Trophoblast cell (in vitro differentiated cells and primary cell): ENCODE results near the gene SP4.
A peak's percentile ranks its signal among the peaks of the same experiment; 100 is the strongest.

Experiments used
- DNase-seq, 2 donors: peaks; one replicate each; pipeline ENCODE4 v3.0.0-alpha.2; 2016
- H2AFZ ChIP-seq: 2 replicates; pipeline ENCODE4 v1.6.1; 2013; ENCODE audit warnings: low read length, moderate library complexity, mild to moderate bottlenecking; ENCODE audit not compliant: insufficient read depth, poor library complexity
- H2AK5ac ChIP-seq: 2 replicates; pipeline ENCODE4 v1.6.1; 2013; ENCODE audit warnings: mild to moderate bottlenecking, low read length
- H2BK120ac ChIP-seq: 2 replicates; pipeline ENCODE4 v1.6.1; 2013; ENCODE audit warnings: low read length, mild to moderate bottlenecking, moderate library complexity; ENCODE audit not compliant: insufficient read depth, poor library complexity
- H2BK12ac ChIP-seq: 2 replicates; pipeline ENCODE4 v1.6.1; 2013; ENCODE audit warnings: mild to moderate bottlenecking, low read length, moderate library complexity
- H2BK5ac ChIP-seq: 2 replicates; pipeline ENCODE4 v1.6.1; 2013; ENCODE audit warnings: low read length, low read depth, moderate library complexity, mild to moderate bottlenecking; ENCODE audit not compliant: poor library complexity
- H3K14ac ChIP-seq: 2 replicates; pipeline ENCODE4 v1.6.1; 2013; ENCODE audit warnings: mild to moderate bottlenecking, low read length
- H3K18ac ChIP-seq: 2 replicates; pipeline ENCODE4 v1.6.1; 2013; ENCODE audit warnings: mild to moderate bottlenecking, low read length
- H3K23ac ChIP-seq: 2 replicates; pipeline ENCODE4 v1.6.1; 2013; ENCODE audit warnings: low read length
- H3K27ac ChIP-seq: 2 replicates; pipeline ENCODE4 v1.5.1; 2013; ENCODE audit warnings: low read depth, mild to moderate bottlenecking, inconsistent platforms, low read length, moderate library complexity
- H3K27me3 ChIP-seq: 2 replicates; pipeline ENCODE4 v1.6.1; 2013; ENCODE audit warnings: inconsistent platforms, mild to moderate bottlenecking, low read length, moderate library complexity; ENCODE audit not compliant: insufficient read depth
- H3K36me3 ChIP-seq, 2 experiments: 1 replicate in 1 of 2; 2 replicates in 1 of 2; pipeline ENCODE4 v1.6.1; 2013; ENCODE audit warnings: low read length in 2 of 2, mild to moderate bottlenecking in 2 of 2, moderate library complexity in 1 of 2; ENCODE audit not compliant: insufficient read depth in 2 of 2, control insufficient read depth in 1 of 2
- H3K4ac ChIP-seq: 2 replicates; pipeline ENCODE4 v1.6.1; 2013; ENCODE audit warnings: low read depth, mild to moderate bottlenecking, low read length, moderate library complexity
- H3K4me1 ChIP-seq, 2 experiments: 1 replicate in 1 of 2; 2 replicates in 1 of 2; pipeline ENCODE4 v1.6.1; 2013; ENCODE audit warnings: low read length in 2 of 2, mild to moderate bottlenecking in 2 of 2, moderate library complexity in 1 of 2; ENCODE audit not compliant: insufficient read depth in 2 of 2, control insufficient read depth in 1 of 2
- H3K4me2 ChIP-seq: 2 replicates; pipeline ENCODE4 v1.6.1; 2013; ENCODE audit warnings: inconsistent platforms, mild to moderate bottlenecking, low read length, moderate library complexity
- H3K4me3 ChIP-seq: 2 replicates; pipeline ENCODE4 v1.5.1; 2013; ENCODE audit warnings: mild to moderate bottlenecking, low read depth, low read length, inconsistent platforms
- H3K79me1 ChIP-seq: one replicate; pipeline ENCODE4 v1.6.1; 2013; ENCODE audit warnings: low read length
- H3K79me2 ChIP-seq: 2 replicates; pipeline ENCODE4 v1.6.1; 2013; ENCODE audit warnings: low read length, mild to moderate bottlenecking; ENCODE audit not compliant: control insufficient read depth, insufficient read depth, poor library complexity
- H3K9ac ChIP-seq: 2 replicates; pipeline ENCODE4 v1.6.1; 2013; ENCODE audit warnings: mild to moderate bottlenecking, low read length
- H3K9me3 ChIP-seq: 2 replicates; pipeline ENCODE4 v1.6.1; 2013; ENCODE audit warnings: low read depth, mild to moderate bottlenecking, control low read depth, inconsistent platforms, low read length; ENCODE audit not compliant: insufficient read depth
- H4K12ac ChIP-seq: 2 replicates; pipeline ENCODE4 v1.6.1; 2013; ENCODE audit warnings: low read depth, mild to moderate bottlenecking, low read length, moderate library complexity
- H4K8ac ChIP-seq: 2 replicates; pipeline ENCODE4 v1.6.1; 2013; ENCODE audit warnings: low read depth, mild to moderate bottlenecking, low read length, moderate library complexity
- H4K91ac ChIP-seq: one replicate; pipeline ENCODE4 v1.6.1; 2013; ENCODE audit warnings: low read depth, mild to moderate bottlenecking, low read length, moderate library complexity
- WGBS: extraction: QIAGEN DNeasy Blood & Tissue Kit; methylation state at CpG from one replicate; pipeline ENCODE4 v1.1.7; 2013; ENCODE audit warnings: missing lambda C conversion rate; ENCODE audit not compliant: insufficient read length, insufficient coverage; ENCODE audit errors: extremely low coverage; 5-methylcytosine and 5-hydroxymethylcytosine counted together

Gene SP4

GRCh38 chr7:21425290-21425689 is 2.6 kb upstream of the SP4 start:
- no peak overlapping the region for H4K91ac ChIP-seq
- peaks cover 3% of the 10 kb centered on the region for H3K79me2 ChIP-seq
- H4K8ac ChIP-seq: no peak overlapping the region
- H3K27me3 ChIP-seq: no peaks in the 10 kb centered on the region
- H3K27ac ChIP-seq: no peak overlapping the region
- no CpG with 5 or more reads among the region's 10 CpGs for WGBS
- no peak overlapping the region for H4K12ac ChIP-seq
- peaks cover 3 to 5% of the 10 kb centered on the region in 2 experiments for H3K4me1 ChIP-seq
- DNase-seq: no peak
- no peaks in the 10 kb centered on the region for H3K9me3 ChIP-seq
- no peak overlapping the region for H3K4me2 ChIP-seq
- H3K36me3 ChIP-seq: peaks cover 0 to 3% of the 10 kb centered on the region in 2 experiments
- no peak overlapping the region for H3K14ac ChIP-seq
- peaks cover 3% of the 10 kb centered on the region for H3K79me1 ChIP-seq
- H3K23ac ChIP-seq: no peak overlapping the region
- H2BK5ac ChIP-seq: no peak overlapping the region
- H3K9ac ChIP-seq: no peak overlapping the region
- H2BK120ac ChIP-seq: no peak overlapping the region
- H2BK12ac ChIP-seq: no peak overlapping the region
- no peak overlapping the region for H2AFZ ChIP-seq
- H2AK5ac ChIP-seq: no peak overlapping the region
- H3K4me3 ChIP-seq: no peak overlapping the region
- no peak overlapping the region for H3K18ac ChIP-seq
- no peak overlapping the region for H3K4ac ChIP-seq

GRCh38 chr7:21426286-21427181 is 1.3 kb upstream of the SP4 start:
- no peak overlapping the region for H4K91ac ChIP-seq

DNA sequence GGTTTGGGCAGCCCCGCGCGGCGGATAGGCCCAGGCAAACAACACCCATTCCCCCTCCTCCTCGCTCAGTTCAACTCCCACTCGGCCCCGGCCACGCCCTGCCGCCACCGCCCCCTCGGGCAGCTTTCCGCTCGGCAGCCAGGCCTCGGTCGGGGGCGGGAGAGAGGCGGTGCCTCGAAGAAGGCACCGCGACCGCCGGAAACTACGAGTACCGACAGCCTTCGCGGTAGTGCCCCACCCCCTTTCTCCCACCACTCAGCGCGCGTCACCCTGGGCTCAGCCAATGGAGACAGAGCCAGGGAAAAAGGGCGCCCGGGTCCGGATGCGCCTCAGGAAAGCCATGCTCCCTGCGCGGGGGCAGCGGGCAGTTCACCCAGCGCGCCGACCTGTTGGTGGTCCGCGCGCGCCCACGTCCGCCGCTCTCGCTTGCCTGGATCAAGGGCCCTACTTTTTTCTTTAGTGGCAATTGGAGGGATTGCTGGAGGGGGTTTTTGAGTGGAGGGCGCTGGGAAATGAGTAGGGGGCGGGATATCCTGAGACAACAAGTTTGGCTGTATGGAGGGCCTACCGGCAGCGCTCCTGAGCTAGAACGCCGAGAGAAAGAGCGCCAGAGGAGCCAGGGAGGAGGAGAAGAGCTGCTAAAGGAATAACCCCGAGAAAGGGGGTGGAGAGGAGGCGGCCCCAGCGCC is 557 bp upstream of the SP4 start:
- Histone ChIP-seq H3K23ac (no peak overlapping the region), H3K9me3 (no peaks in the 10 kb centered on the region)

More at GRCh38 chr7:21426286-21427181, 1.3 kb upstream of the SP4 start:
- Histone ChIP-seq H4K12ac (no peak overlapping the region), H3K4me1 (peaks cover 3 to 5% of the 10 kb centered on the region in 2 experiments), H3K9me3 (no peaks in the 10 kb centered on the region), H3K23ac (no peak overlapping the region), H2BK12ac (no peak overlapping the region), H3K4ac (no peak overlapping the region), H3K27ac (peak overlapping the region; percentile 16), H3K9ac (no peak overlapping the region), H2AFZ (peak overlapping the region; percentile 42), H2BK120ac (no peak overlapping the region), H3K79me2 (peaks cover 3% of the 10 kb centered on the region), H3K14ac (no peak overlapping the region), H3K79me1 (peaks cover 3% of the 10 kb centered on the region), H2AK5ac (no peak overlapping the region), H3K27me3 (no peaks in the 10 kb centered on the region), H2BK5ac (no peak overlapping the region), H3K4me3 (peak overlapping the region; percentile 62), H3K36me3 (peaks cover 0 to 3% of the 10 kb centered on the region in 2 experiments), H3K4me2 (peak overlapping the region; percentile 70), H3K18ac (no peak overlapping the region), H4K8ac (peak overlapping the region; percentile 9)
- DNase-seq: peak; percentile 90 to 95
- WGBS: no CpG with 5 or more reads among the region's 35 CpGs

DNA sequence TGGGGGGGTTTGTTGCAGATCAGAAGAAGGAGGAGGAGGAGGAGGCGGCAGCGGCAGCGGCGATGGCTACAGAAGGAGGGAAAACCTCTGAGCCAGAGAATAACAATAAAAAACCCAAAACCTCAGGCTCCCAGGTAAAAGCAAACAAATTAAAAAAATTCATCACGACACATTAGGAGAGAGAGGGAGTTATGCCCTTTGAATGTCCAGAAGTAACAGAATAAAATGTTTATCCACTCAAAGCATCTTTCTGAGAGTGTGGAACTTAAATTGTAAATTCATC is 717 bp downstream of the SP4 start:
- Histone ChIP-seq H3K4me1 (peaks cover 3 to 5% of the 10 kb centered on the region in 2 experiments), H2BK120ac (no peak overlapping the region), H3K36me3 (peaks cover 0 to 3% of the 10 kb centered on the region in 2 experiments)

More for the DNA sequence above, 557 bp upstream of the SP4 start:
- H3K4me3 ChIP-seq: peak overlapping the region; percentile 92
- peak overlapping the region; percentile 41 for H3K18ac ChIP-seq
- H3K4me1 ChIP-seq: peaks cover 3 to 5% of the 10 kb centered on the region in 2 experiments
- H3K9ac ChIP-seq: peak overlapping the region; percentile 98
- no peak overlapping the region for H2BK12ac ChIP-seq
- peak overlapping the region; percentile 6 for H3K4ac ChIP-seq
- peaks cover 3% of the 10 kb centered on the region for H3K79me2 ChIP-seq
- peak overlapping the region; percentile 83 for H3K27ac ChIP-seq
- H2AK5ac ChIP-seq: no peak overlapping the region
- H3K14ac ChIP-seq: peak overlapping the region; percentile 7
- H2BK5ac ChIP-seq: peak overlapping the region; percentile 71
- H4K12ac ChIP-seq: peak overlapping the region; percentile 65
- WGBS: no CpG with 5 or more reads among the region's 57 CpGs
- H2BK120ac ChIP-seq: peak overlapping the region; percentile 74
- peak overlapping the region; percentile 70 for H4K8ac ChIP-seq
- peak overlapping the region; percentile 50 for H4K91ac ChIP-seq
- DNase-seq: peak; percentile 99
- peak overlapping the region; percentile 82 for H2AFZ ChIP-seq
- H3K4me2 ChIP-seq: peak overlapping the region; percentile 96
- peaks cover 3% of the 10 kb centered on the region for H3K79me1 ChIP-seq
- H3K27me3 ChIP-seq: no peaks in the 10 kb centered on the region
- H3K36me3 ChIP-seq: peaks cover 0 to 3% of the 10 kb centered on the region in 2 experiments

More for the DNA sequence above, 717 bp downstream of the SP4 start:
- no peak overlapping the region for H3K9ac ChIP-seq
- H3K4me2 ChIP-seq: peak overlapping the region; percentile 59
- H2AFZ ChIP-seq: peak overlapping the region; percentile 30
- no peak overlapping the region for H2AK5ac ChIP-seq
- peak overlapping the region; percentile 78 for H3K4me3 ChIP-seq
- no peak overlapping the region for H4K12ac ChIP-seq
- H3K14ac ChIP-seq: no peak overlapping the region
- peak overlapping the region; percentile 67 for H3K27ac ChIP-seq
- H3K23ac ChIP-seq: no peak overlapping the region
- no peak overlapping the region for H2BK12ac ChIP-seq
- no peaks in the 10 kb centered on the region for H3K27me3 ChIP-seq
- H4K8ac ChIP-seq: no peak overlapping the region
- H3K79me1 ChIP-seq: peaks cover 3% of the 10 kb centered on the region
- WGBS: no CpG with 5 or more reads among the region's 5 CpGs
- H3K18ac ChIP-seq: no peak overlapping the region
- H3K9me3 ChIP-seq: no peaks in the 10 kb centered on the region
- H2BK5ac ChIP-seq: no peak overlapping the region
- H4K91ac ChIP-seq: no peak overlapping the region
- H3K79me2 ChIP-seq: peaks cover 3% of the 10 kb centered on the region
- no peak for DNase-seq
- no peak overlapping the region for H3K4ac ChIP-seq
